Measurements from ENCODE around the gene SLC24A3.

Gene SLC24A3

DNA sequence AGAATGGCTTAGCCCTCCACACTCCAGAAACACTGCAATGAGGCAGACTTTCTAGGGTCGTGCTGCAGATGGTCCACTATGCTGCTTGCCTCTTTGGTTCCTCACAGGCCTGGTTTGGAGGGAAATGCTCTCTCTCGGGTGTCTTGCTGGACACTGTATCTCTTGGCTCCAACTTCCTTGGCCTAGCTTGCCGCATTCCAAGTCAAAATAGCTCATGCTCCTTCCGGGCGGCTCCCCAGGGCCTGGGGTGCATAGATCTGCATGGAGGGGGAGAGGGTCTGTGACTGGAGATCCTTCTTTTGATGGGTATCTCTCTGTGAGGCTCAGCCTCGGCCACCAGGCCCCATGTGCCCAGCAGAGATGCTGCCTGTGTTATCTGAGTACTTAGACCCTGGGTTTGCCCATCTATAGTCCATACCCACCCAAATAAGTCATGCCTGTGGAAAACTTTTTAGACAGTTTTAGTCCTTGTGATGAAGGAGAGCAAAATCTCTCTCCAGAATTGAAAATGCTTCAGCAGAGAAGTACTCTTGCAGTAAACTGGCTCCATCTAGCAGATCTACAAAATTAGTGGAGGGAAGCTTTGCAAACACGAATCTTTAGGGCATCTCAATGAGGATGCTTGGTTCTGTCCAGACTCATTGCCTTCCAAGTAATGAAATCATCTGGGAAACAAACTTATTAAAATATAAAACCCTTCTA, 281.5 kb downstream of the SLC24A3 start:
- no peak for DNase-seq (ENCODE audit: extremely low read depth in 1 of 2, low read depth in 1 of 2)

DNA sequence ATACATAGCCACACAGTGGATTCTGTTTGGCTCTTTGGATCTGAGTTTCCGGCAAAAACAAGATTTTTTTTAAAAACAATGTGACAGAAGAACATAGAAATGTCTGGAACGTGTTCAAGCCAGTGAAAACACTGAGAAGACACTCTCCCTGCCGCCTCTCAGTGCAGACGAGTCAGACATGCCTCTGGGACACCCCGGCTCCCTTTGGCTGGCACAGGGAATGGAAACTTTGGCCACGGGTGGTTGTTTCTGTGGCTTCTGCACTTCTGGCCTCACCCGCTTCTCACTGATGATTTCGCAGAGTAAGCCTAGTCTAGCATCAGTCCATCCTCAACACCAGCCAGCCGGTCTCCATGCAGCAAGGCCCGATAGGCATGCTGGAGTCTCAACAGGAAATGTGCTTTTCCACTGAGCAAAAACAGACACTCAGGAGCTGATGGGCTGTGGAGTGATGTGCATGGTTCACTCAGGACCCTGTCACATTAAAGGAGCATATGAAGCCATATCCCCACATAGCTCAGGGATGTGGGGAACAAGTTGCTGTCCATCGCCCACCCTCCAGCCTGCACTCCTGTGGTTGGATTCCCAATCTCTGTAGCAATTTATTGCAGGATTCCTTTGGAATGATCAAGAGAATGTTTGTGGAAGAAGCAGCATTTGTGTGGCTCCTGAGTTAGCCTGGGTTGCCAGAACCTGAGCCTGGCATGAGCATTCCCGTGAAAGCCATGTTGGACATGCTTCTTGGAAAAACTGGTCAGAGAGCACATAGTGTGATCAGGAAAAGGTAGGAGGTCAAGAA, 283.7 kb downstream of the SLC24A3 start:
- no peak for DNase-seq (ENCODE audit: extremely low read depth in 1 of 2, low read depth in 1 of 2)

DNA sequence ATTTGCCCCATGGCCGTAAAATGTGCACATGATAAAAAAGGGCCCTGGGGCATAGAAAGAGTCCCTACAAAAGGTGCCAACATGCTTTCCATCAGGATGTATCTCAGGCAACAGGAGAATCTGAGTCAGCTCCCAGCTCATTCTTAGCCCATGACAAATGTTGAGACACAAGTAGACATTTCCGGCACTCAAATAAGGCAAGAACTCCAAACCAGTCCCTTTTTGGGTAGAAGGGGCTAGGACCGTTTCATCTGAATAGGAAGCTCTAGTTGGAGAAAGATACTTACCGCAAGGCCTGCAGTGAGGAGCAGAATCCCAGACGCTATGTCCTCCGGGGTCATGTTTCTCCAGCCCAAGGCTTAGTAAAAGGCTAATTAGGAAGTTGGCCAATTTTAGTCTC, 284.6 kb downstream of the SLC24A3 start:
- DNase-seq (ENCODE audit: extremely low read depth in 1 of 2, low read depth in 1 of 2): no peak

DNA sequence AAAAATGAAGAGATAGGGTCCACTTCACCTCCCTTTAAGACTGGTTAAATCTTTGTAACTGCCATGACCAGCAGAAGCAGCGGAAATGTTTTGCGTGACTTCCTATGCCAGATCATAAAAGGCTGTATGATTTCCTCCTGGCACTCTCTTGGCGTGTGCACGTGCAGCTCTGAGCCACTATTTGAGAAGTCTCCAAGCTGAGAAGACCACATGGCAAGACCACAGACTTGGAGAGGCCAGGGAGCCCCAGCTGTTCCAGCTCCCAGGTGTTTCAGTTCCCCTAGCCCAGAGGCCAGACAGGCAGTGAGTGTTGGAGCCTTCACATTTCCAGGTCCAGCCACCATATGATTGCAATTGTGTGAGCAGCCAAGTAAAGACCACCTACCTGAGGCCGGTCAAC, 286.3 kb downstream of the SLC24A3 start:
- no peak for DNase-seq (ENCODE audit: extremely low read depth in 1 of 2, low read depth in 1 of 2)

DNA sequence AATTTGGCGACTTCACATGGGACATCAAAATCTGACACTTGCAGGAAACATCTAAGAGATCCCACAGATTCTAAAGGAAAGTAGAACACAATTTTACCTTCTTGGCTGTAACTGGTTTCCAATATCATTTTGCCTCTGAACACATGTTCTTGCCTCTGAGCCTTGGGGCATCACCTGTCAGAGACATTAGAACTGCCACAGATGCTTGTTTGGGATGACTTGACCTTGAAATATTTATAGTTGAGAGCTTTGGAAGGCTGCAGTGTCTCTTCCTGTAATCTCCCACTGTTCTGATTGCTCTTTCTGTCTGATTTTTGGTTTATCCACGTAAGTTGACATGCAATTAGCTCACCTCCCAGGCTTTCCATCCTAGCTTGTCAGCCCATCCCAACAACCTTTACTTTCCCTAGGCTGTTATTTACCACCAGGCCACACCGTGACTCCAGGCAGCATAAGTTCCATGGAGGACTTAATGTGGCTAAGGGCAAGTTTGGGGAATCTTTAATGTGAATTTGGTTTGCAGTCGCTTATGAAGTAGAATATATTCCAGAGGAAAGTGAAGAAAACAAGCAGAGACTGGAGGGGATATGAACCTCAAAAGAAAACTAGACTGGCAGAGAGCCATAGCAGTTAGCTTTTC, 289.2 kb downstream of the SLC24A3 start:
- DNase-seq (ENCODE audit: extremely low read depth in 1 of 2, low read depth in 1 of 2): no peak

DNA sequence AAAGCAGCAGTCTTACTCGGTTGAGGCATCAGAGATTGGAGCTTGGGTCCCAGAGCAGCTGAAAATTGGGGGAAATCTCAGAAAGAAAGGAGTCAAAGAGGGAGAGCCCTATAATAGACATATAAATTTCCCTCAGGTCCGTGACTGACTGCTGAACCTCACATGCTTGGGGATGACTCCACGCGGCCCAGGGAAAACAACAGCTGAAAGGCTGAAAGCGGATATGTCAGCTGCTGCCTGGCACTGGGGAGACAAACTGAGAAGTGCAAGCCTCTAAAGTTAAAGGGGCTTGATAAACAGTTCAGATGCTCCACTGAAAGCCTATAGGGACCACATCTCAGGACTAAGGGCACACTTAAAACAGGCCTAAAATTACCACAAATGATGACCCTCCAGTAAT, 289.7 kb downstream of the SLC24A3 start:
- DNase-seq (ENCODE audit: extremely low read depth in 1 of 2, low read depth in 1 of 2): no peak

DNA sequence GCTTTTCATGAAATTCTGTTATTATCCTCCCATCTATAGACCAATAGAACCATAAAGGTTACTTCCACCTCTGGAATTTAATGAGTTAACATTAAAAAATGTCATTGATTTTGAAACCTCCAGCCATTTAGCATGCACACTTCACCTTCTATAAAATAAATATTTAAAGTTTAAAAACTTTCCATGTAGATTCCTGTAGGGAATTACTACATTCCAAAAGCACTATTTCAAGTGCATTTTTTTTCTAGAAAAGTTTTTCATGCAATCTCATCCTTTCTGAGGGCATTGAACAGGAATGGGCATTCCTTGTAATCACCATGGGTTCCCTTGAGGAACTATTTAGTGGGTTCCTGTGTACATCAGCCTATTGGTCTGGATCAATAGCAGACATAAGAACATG, 291.8 kb downstream of the SLC24A3 start:
- no peak for DNase-seq (ENCODE audit: extremely low read depth in 1 of 2, low read depth in 1 of 2)

DNA sequence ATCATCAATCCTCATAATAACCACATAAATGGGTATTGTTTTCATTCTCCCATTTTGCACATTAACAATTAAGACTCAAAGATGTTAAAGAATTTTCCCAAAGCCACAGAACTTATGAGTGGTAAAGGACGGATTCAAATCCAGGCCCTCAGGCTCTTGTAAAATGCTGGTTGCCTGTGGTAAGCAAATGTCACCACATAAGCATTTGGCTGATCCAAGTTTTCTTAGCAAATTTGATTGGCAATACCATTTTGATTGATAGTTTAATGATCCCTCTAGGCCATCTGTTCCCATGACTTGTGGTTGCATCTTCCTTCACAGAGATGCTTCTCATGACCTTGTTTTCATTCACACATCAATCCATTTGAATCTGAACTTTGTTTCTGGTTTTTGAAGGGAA, 293.6 kb downstream of the SLC24A3 start:
- DNase-seq (ENCODE audit: extremely low read depth in 1 of 2, low read depth in 1 of 2): no peak

DNA sequence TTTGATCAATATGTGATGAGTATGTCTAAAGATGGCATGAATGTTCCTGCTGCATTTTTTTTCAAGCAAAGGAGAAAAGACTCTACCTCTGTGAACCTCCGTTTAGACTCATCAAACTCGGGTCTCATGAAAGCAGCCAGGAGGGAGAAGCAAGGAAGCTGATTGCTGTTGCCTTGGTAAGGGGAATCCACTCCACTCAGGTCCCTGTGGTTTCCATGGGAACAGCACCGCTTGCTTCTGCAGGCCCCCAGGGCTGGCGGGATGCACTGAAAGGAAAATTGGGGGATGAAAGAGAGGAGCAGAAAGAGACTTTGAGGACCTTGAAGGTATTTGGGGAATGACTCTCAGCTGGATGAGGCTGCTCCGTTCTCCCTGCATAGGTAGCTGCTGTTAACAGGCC, 296.0 kb downstream of the SLC24A3 start:
- DNase-seq (ENCODE audit: extremely low read depth in 1 of 2, low read depth in 1 of 2): no peak

DNA sequence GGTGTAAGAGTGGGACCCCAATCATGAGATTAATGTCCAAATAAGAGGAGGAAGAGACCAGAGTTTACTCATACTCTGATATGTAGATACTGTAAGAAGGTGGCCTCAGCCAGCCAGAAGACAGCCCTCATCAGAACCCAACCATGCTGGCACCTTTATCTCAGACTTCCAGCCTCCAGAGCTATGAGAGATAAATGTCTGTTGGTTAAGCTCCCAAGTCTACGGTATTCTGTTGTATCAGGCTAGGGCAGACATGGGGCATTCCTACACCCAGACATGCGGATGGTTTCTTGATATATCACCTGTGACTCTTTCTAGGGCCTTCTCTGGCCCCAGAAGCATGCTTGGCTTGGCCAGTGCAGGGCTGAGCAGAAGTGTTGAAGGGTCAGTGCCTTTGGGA, 298.2 kb downstream of the SLC24A3 start:
- no peak for DNase-seq (ENCODE audit: extremely low read depth in 1 of 2, low read depth in 1 of 2)

DNA sequence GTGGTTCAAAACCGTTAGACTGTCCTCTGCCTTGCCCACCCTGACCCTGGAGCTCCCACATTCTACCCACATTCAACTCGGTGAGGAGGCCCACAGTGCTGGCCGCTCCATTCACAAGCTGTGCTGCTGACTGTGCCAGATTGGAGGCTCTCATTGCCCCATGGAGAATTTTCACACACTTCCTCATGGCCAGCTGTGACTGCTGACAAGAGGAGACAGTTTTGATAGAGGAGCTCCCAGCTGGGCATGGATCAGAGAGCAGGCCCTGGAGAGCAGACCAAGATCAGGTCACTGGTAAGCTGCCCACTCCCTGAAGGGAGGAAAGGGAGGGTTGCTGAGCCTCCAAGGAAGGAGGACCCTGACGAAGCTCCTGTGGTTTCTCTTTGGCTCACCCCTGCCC, 299.5 kb downstream of the SLC24A3 start:
- DNase-seq (ENCODE audit: extremely low read depth in 1 of 2, low read depth in 1 of 2): no peak

DNA sequence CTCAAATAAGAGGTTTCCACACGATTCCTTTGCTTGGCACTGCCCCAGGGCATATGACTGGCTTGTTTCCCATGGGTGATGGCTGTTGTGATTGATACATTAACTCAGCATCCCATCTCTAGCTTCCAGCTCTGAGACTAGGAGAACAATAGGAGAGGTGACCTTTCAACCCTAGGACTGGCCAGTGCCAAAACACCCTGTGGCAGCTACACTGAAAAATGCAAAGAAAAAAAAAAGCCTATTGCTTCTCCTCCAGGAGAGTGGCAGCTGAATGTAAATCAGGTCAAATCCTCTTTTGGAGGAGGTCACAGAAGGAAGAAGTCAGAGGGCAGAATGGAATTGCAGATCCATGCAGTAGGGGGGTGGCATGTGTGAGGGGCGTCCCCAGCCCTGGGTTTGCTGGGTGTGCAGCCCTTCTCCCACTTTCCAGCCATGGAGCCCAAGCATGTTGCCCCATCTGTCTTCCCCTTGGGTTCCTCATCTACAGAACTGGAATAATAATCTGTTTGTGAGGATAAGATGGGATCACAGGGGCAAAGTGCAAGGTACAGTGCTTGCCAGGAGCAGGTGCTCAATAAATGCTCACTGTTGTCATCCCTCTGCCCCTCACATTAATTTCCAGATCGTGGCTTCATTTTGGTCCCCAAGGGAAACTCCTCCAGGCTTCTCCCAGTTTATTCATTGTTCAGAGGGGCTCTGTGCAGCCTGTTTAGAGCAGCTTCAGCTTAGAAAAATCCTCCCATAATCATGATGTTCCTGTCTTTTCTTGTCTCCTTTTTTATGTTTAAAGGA, 300.6 kb downstream of the SLC24A3 start:
- no peak for DNase-seq (ENCODE audit: extremely low read depth in 1 of 2, low read depth in 1 of 2)

DNA sequence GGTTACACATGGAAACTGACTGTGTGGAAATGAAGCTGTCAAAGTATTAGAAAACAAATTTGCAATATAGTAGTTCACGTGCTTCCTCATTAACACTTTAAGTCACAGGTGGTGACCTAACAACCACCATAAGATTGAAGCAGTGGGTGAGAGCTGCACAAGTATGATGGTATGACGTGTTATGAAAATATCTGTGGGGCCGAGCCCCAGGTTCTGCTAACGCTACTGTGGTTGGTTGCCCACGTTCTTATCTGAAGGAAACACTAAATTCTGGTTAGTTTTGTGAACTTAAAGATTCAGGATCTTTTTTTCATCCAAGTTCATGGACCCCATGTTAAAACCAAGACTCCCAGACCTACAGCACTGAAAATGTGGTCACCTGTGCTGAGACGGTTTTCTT, 302.6 kb downstream of the SLC24A3 start:
- DNase-seq (ENCODE audit: extremely low read depth in 1 of 2, low read depth in 1 of 2): no peak

DNA sequence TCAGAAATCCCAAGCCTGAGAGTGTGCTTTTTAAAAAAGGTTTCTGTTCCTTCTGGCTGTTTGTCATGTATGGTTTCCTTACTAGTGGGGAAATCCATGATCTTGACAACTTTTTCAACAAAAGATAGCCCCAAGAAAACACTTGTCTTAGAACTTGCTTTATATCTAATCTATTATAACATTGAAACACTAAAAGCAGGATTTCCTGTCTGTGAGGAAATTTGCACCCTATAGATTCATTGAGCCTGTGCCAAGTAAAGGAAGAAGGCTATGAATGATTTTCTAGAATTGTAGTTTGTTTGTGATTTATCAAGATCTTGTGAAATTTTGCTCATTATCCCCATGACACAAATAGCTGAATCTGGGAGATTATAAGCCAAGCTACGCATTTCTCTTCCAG, 307.0 kb downstream of the SLC24A3 start:
- no peak for DNase-seq (ENCODE audit: extremely low read depth in 1 of 2, low read depth in 1 of 2)

DNA sequence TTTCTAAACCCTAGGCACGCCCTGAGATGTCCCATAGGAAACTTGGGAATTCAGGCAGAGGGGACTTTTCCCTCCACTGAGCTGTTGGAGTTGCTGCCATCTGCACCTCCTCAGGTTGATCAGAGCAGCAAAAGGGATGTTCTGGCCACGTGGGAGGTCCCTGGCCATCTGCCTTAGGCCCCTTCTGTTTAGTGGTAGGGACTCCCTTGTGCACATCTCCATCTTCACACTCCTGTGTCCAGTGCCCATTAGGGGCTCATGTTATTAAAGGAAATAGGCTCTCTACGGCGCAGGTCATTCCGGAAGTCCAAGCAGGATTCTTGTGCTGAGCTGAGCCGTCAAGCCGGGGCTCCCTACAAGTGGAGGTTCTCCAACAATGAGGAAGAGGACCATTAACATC, 307.8 kb downstream of the SLC24A3 start:
- DNase-seq (ENCODE audit: extremely low read depth in 1 of 2, low read depth in 1 of 2): no peak

DNA sequence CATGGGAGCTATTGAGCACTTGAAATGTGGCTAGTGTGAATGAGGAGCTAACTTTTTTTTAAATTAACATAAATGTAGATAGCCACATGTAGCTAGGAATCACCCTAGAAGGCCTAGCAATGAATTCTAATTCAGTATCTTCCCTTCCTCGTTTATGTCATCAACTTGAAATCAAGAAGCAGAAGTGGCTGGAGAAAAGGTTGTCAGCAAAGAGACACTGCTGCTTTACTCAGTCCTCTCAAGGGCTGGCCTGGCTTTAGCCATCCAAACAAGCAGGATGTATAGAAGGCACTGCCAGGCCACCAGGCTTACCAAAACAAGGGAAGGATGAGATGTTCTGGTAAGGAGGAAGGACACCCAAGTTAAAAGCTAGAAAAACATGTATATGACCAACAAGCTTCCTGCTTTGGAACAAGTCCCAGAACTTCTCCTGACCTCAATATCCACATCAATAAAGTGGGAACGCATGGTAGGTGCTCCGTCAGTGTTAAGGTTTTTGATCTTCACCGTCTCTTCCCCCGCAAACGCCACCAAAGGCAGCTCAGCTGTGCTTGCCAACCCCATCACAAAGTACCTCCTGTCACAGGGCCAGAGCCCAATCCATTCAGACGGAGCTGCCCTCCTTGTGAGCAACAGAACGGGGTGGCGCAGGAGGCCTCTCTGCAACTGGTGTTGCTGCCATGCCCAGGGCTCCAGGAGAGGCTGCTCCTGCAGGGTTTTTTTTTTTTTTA, 309.8 kb downstream of the SLC24A3 start:
- no peak for DNase-seq (ENCODE audit: extremely low read depth in 1 of 2, low read depth in 1 of 2)

DNA sequence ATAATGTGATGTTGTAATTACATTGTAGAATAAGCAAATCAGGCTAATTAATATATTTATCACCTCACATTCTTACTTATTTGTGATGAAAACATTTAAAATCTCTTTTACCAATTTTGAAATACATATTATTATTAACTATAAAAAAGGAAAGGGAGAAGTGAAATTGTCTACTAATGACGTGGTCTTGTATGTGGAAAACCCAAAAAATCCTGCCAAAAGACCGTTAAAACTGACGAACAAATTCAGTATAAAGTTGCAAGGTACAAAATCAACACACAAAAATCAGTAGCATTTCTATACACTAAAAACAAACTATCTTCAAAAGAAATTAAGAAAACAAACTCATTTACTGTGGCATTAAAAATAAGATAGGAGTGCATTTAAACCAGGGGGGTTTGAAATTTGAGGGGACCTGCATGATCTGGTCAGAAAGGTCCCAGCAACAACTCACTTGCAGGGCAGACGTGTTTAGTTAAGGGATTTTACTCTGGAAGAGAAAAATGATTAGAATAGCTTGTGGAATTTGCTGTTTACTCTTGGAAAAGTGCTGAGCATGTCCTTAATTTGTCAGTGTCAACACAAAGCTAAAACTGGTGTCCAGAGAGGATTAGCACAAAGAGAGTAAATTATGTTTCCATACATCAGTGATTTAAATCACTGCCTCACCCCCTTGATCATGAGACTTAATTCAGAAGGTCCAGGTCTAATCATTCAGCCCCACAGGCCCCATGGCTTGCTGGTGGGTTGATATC, 310.6 kb downstream of the SLC24A3 start:
- no peak for DNase-seq (ENCODE audit: extremely low read depth in 1 of 2, low read depth in 1 of 2)

DNA sequence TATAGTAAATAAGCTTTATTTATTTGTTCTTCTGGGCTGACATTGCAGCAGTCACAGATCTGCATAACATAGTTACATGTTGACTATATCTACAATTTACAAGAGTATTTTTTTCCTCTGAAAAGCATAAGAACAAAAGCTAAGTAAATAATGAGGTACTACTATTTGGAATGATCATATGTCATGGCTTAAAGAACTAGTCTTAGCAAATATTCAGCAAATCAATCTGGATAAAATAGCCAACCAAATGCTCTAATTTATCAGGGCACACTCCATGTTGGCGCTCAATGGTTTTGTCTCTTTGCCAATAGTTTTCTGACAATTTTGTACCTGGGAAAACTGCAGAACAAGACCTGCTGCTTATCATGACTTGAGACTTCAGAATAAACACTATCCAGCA, 312.2 kb downstream of the SLC24A3 start:
- DNase-seq (ENCODE audit: extremely low read depth in 1 of 2, low read depth in 1 of 2): no peak

DNA sequence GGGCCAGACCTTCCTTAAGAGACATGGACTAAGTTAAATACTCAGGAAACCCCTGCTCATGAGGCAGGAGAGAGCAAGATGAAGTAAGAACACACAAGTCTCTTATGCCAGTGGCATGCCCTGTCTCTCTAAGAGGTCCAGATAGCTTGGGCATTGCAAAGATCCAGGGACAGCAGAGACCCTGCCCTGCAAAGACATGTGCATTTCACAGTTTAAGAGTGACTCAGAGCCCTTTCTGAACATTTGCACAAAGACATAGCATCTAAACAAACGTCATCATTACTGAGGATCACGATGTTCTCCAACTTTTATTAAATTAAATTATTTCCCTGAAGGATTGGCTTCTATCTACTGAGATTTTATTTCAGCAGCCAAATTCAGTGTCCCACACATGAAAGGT, 315.1 kb downstream of the SLC24A3 start:
- DNase-seq (ENCODE audit: extremely low read depth in 1 of 2, low read depth in 1 of 2): no peak
